HEK293 (cell line): ENCODE data around the gene KCNIP4.

Experiments used
- CTCF ChIA-PET: fragments of 350-600 bp; formaldehyde crosslinking; extraction: SDS; loops from one replicate; lab custom pipeline; 2021; ENCODE audit warnings: antibody characterized with exemption; lab: Yijun Ruan, JAX
- POLR2A ChIA-PET: fragments of 300-600 bp; formaldehyde crosslinking; extraction: SDS; loops from one replicate; lab custom pipeline; 2020; ENCODE audit warnings: antibody characterized with exemption, inconsistent platforms; lab: Yijun Ruan, JAX
- H3K27ac ChIP-seq: fragments of 200-500 bp; sonication (Bioruptor generic); 2 replicates; pipeline ENCODE4 v1.5.1; 2014; ENCODE audit warnings: low read depth, low read length, control low read depth, inconsistent platforms; ENCODE audit errors: extremely low read depth
- H3K36me3 ChIP-seq, 2 experiments: fragments of 200-500 bp in 1 of 2; sonication (Bioruptor generic) in 1 of 2; 1 replicate in 1 of 2; 2 replicates in 1 of 2; pipeline ENCODE4 v1.5.1; 2014 to 2017; ENCODE audit warnings: inconsistent platforms in 2 of 2, low read length in 2 of 2; ENCODE audit not compliant: control insufficient read depth in 2 of 2, insufficient read depth in 1 of 2
- H3K4me1 ChIP-seq: fragments of 200-500 bp; sonication (Bioruptor generic); 2 replicates; pipeline ENCODE4 v1.5.1; 2014; ENCODE audit warnings: mild to moderate bottlenecking, low read length, inconsistent platforms; ENCODE audit not compliant: control insufficient read depth, insufficient read depth
- H3K4me3 ChIP-seq: 2 replicates; pipeline ENCODE4 v1.5.1; 2011; ENCODE audit warnings: low read depth, mild to moderate bottlenecking, control low read depth, low read length, moderate library complexity
- H3K9me3 ChIP-seq: fragments of 200-500 bp; sonication (Bioruptor generic); 2 replicates; pipeline ENCODE4 v1.5.1; 2014; ENCODE audit warnings: low read depth, low read length, inconsistent platforms; ENCODE audit not compliant: control insufficient read depth, insufficient read depth
- GLI4 ChIP-seq: fragments of 450-650 bp; formaldehyde crosslinking; IDR thresholded peaks from 2 replicates; pipeline ENCODE4 v1.5.1; 2016; ENCODE audit warnings: missing biosample characterization, missing genetic modification characterization
- GLIS1 ChIP-seq: fragments of 450-650 bp; formaldehyde crosslinking; IDR thresholded peaks from 2 replicates; pipeline ENCODE4 v1.5.1; 2016; ENCODE audit warnings: missing biosample characterization, missing genetic modification characterization
- KLF1 ChIP-seq: fragments of 450-650 bp; formaldehyde crosslinking; IDR thresholded peaks from 2 replicates; pipeline ENCODE4 v1.5.1; 2016; ENCODE audit warnings: missing biosample characterization, missing genetic modification characterization
- KLF10 ChIP-seq: fragments of 450-650 bp; IDR thresholded peaks from 2 replicates; pipeline ENCODE4 v1.5.1; 2018; ENCODE audit warnings: missing biosample characterization, mild to moderate bottlenecking, missing genetic modification characterization
- SETDB1 ChIP-seq: IDR thresholded peaks from one replicate; pipeline ENCODE4 v1.6.1; 2017; ENCODE audit warnings: mild to moderate bottlenecking, low read length, moderate library complexity, mixed read lengths; ENCODE audit not compliant: insufficient read length
- ZFP37 ChIP-seq: fragments of 450-650 bp; formaldehyde crosslinking; IDR thresholded peaks from 2 replicates; pipeline ENCODE4 v1.5.1; 2016; ENCODE audit warnings: missing biosample characterization, missing genetic modification characterization
- ZNF112 ChIP-seq: fragments of 450-650 bp; formaldehyde crosslinking; IDR thresholded peaks from 2 replicates; pipeline ENCODE4 v1.5.0; 2017; ENCODE audit warnings: missing biosample characterization, missing genetic modification characterization
- ZNF121 ChIP-seq: fragments of 450-650 bp; formaldehyde crosslinking; IDR thresholded peaks from 2 replicates; pipeline ENCODE4 v1.5.1; 2016; ENCODE audit warnings: missing biosample characterization, missing genetic modification characterization
- ZNF157 ChIP-seq: fragments of 450-650 bp; formaldehyde crosslinking; IDR thresholded peaks from 2 replicates; pipeline ENCODE4 v1.5.1; 2016; ENCODE audit warnings: missing biosample characterization, missing genetic modification characterization
- ZNF18 ChIP-seq: fragments of 450-650 bp; formaldehyde crosslinking; IDR thresholded peaks from 2 replicates; pipeline ENCODE4 v1.5.1; 2016; ENCODE audit warnings: missing biosample characterization, missing genetic modification characterization
- ZNF223 ChIP-seq: fragments of 450-650 bp; formaldehyde crosslinking; IDR thresholded peaks from 2 replicates; pipeline ENCODE4 v1.5.1; 2016; ENCODE audit warnings: missing biosample characterization, missing genetic modification characterization
- ZNF274 ChIP-seq, 2 experiments: fragments of 200-500 bp in 1 of 2; fragments of 450-650 bp in 1 of 2; sonication (Bioruptor generic) in 1 of 2; formaldehyde crosslinking in 1 of 2; IDR thresholded peaks; 2 replicates each; pipeline versions ENCODE4 v1.5.1 to v1.6.1; 2014 to 2016; ENCODE audit warnings: borderline replicate concordance in 1 of 2, inconsistent platforms in 1 of 2, low read length in 1 of 2, missing biosample characterization in 1 of 2, missing genetic modification characterization in 1 of 2
- ZNF302 ChIP-seq: fragments of 450-650 bp; formaldehyde crosslinking; IDR thresholded peaks from 2 replicates; pipeline ENCODE4 v1.5.1; 2016; ENCODE audit warnings: missing biosample characterization, missing genetic modification characterization, low read depth
- ZNF335 ChIP-seq: fragments of 450-650 bp; formaldehyde crosslinking; conservative IDR thresholded peaks from 2 replicates; pipeline ENCODE4 v1.5.1; 2016; ENCODE audit warnings: missing biosample characterization, missing genetic modification characterization
- ZNF341 ChIP-seq: fragments of 450-650 bp; formaldehyde crosslinking; IDR thresholded peaks from 2 replicates; pipeline ENCODE4; 2016; ENCODE audit warnings: low read depth, missing biosample characterization, missing genetic modification characterization
- ZNF391 ChIP-seq: fragments of 450-650 bp; formaldehyde crosslinking; IDR thresholded peaks from 2 replicates; pipeline ENCODE4 v1.5.1; 2016; ENCODE audit warnings: low read depth, missing biosample characterization, missing genetic modification characterization, borderline replicate concordance
- ZNF394 ChIP-seq: fragments of 450-650 bp; formaldehyde crosslinking; IDR thresholded peaks from 2 replicates; pipeline ENCODE4 v1.5.1; 2016; ENCODE audit warnings: missing biosample characterization, missing genetic modification characterization, mild to moderate bottlenecking, moderate library complexity, borderline replicate concordance
- ZNF48 ChIP-seq: fragments of 450-650 bp; formaldehyde crosslinking; IDR thresholded peaks from 2 replicates; pipeline ENCODE4 v1.5.1; 2016; ENCODE audit warnings: missing biosample characterization, missing genetic modification characterization
- ZNF518A ChIP-seq: fragments of 450-650 bp; formaldehyde crosslinking; conservative IDR thresholded peaks from 2 replicates; pipeline ENCODE4 v1.5.1; 2016; ENCODE audit warnings: low read depth, missing biosample characterization, missing genetic modification characterization
- ZNF529 ChIP-seq: fragments of 450-650 bp; formaldehyde crosslinking; IDR thresholded peaks from 2 replicates; pipeline ENCODE4 v1.5.1; 2017; ENCODE audit warnings: missing genetic modification characterization, missing biosample characterization; ENCODE audit not compliant: insufficient replicate concordance
- ZNF544 ChIP-seq: fragments of 450-650 bp; formaldehyde crosslinking; IDR thresholded peaks from 2 replicates; pipeline ENCODE4 v1.5.0; 2017; ENCODE audit warnings: missing biosample characterization, missing genetic modification characterization
- ZNF555 ChIP-seq: fragments of 450-650 bp; formaldehyde crosslinking; conservative IDR thresholded peaks from 2 replicates; pipeline ENCODE4 v1.5.1; 2017; ENCODE audit warnings: missing biosample characterization, mild to moderate bottlenecking, missing genetic modification characterization, inconsistent platforms
- ZNF701 ChIP-seq: fragments of 450-650 bp; formaldehyde crosslinking; IDR thresholded peaks from 2 replicates; pipeline ENCODE4 v1.5.1; 2016; ENCODE audit warnings: missing biosample characterization, missing genetic modification characterization
- ZSCAN23 ChIP-seq: fragments of 450-650 bp; formaldehyde crosslinking; IDR thresholded peaks from 2 replicates; pipeline ENCODE4 v1.5.1; 2016; ENCODE audit warnings: missing biosample characterization, missing genetic modification characterization
- ZSCAN30 ChIP-seq: fragments of 450-650 bp; IDR thresholded peaks from 2 replicates; pipeline ENCODE4 v1.5.1; 2018; ENCODE audit warnings: missing biosample characterization, mild to moderate bottlenecking, missing genetic modification characterization, moderate library complexity
- TF ChIP-seq, protein P1 (sequence below): fragments of 450-650 bp; formaldehyde crosslinking; IDR thresholded peaks from 2 replicates; pipeline ENCODE4 v1.5.1; 2016; ENCODE audit warnings: missing biosample characterization, missing genetic modification characterization
- TF ChIP-seq, protein P2 (sequence below): fragments of 450-650 bp; formaldehyde crosslinking; conservative IDR thresholded peaks from 2 replicates; pipeline ENCODE4 v1.5.1; 2016; ENCODE audit warnings: low read depth, missing biosample characterization, missing genetic modification characterization

Gene KCNIP4

DNA sequence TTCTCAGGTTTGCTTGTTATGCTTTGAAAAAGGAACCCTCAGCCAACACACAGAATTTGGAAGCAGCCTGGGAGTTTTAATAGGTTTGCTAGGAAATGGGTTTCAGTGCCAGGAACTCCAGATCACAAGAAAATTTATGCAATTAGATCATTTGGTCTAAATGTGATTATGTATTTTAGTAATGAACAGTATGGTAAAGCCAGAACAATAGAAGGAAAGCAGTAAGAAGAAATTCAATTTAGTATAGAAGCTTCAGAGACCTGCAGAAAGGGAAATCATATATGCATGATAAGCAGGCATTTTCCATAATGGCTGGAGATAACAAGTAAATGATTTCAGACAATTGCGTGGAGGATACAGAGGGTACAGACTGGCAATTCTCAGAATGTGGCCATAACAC is 184.7 kb downstream of the KCNIP4 start (continued):
- TF ChIP-seq GLIS1, result no peak
- TF ChIP-seq ZSCAN30, result no peak
- no peak for TF ChIP-seq ZSCAN23 (tag by site-specific recombination)
- TF ChIP-seq SETDB1, result no peak
- TF ChIP-seq KLF1 (tag by site-specific recombination), result no peak
- no peak for TF ChIP-seq ZNF391 (tag by site-specific recombination)
- no peak for TF ChIP-seq ZNF529 (tag by site-specific recombination)
- TF ChIP-seq ZNF157 (tag by site-specific recombination), result no peak
- TF ChIP-seq ZNF274 (IDR thresholded peaks at IDR 0.05; ENCODE audit: low read length), result no peak
- no peak for TF ChIP-seq ZNF274 (tag by site-specific recombination; IDR thresholded peaks at IDR 0.05; ENCODE audit: borderline replicate concordance)
- TF ChIP-seq ZNF394 (tag by site-specific recombination), result no peak
- TF ChIP-seq, protein P1, sequence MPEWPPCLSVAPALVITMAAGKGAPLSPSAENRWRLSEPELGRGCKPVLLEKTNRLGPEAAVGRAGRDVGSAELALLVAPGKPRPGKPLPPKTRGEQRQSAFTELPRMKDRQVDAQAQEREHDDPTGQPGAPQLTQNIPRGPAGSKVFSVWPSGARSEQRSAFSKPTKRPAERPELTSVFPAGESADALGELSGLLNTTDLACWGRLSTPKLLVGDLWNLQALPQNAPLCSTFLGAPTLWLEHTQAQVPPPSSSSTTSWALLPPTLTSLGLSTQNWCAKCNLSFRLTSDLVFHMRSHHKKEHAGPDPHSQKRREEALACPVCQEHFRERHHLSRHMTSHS, result no peak

DNA sequence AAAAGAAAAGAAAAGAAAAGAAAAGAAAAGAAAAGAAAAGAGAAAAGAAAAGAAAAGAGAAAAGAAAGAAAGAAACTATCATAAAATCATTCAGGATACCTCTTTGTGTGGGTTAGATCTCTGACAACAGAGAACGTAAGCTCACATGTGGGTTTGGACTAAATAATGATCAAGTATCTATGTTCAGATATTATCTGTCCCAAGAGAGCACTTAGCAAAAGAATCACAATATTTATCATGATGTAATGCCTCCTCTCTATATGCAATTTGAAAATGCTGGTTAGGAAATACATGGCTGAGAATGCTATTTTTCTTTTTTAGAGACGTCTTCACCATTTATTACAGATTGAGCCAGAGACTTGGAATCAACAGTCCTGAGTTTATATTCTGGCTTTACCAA is 191.3 kb downstream of the KCNIP4 start:
- Histone ChIP-seq H3K4me1 (no peaks in the 10 kb centered on the region), H3K27ac (no peak overlapping the region), H3K36me3 (no peaks in the 10 kb centered on the region), H3K4me3 (no peak overlapping the region), H3K9me3 (no peaks in the 10 kb centered on the region)
- ChIA-PET POLR2A (no interaction called here), CTCF (interaction anchor here (1.3 kb wide), 1 partner anchor 11 kb away, joined by 3 read pairs; no protein-coding TSS in a partner anchor)
- TF ChIP-seq ZNF335 (tag by site-specific recombination) (no peak), ZNF121 (no peak), ZNF112 (tag by site-specific recombination) (no peak), ZNF701 (tag by site-specific recombination) (no peak), ZNF341 (tag by site-specific recombination) (no peak), ZNF555 (tag by site-specific recombination) (no peak), ZNF518A (tag by site-specific recombination) (no peak), ZNF544 (tag by site-specific recombination) (no peak), GLI4 (no peak), ZNF394 (tag by site-specific recombination) (no peak), KLF10 (tag by site-specific recombination) (no peak), ZNF48 (no peak), ZFP37 (no peak), ZNF223 (tag by site-specific recombination) (no peak), ZNF302 (tag by site-specific recombination) (no peak), ZNF18 (no peak)
- TF ChIP-seq, protein P2, sequence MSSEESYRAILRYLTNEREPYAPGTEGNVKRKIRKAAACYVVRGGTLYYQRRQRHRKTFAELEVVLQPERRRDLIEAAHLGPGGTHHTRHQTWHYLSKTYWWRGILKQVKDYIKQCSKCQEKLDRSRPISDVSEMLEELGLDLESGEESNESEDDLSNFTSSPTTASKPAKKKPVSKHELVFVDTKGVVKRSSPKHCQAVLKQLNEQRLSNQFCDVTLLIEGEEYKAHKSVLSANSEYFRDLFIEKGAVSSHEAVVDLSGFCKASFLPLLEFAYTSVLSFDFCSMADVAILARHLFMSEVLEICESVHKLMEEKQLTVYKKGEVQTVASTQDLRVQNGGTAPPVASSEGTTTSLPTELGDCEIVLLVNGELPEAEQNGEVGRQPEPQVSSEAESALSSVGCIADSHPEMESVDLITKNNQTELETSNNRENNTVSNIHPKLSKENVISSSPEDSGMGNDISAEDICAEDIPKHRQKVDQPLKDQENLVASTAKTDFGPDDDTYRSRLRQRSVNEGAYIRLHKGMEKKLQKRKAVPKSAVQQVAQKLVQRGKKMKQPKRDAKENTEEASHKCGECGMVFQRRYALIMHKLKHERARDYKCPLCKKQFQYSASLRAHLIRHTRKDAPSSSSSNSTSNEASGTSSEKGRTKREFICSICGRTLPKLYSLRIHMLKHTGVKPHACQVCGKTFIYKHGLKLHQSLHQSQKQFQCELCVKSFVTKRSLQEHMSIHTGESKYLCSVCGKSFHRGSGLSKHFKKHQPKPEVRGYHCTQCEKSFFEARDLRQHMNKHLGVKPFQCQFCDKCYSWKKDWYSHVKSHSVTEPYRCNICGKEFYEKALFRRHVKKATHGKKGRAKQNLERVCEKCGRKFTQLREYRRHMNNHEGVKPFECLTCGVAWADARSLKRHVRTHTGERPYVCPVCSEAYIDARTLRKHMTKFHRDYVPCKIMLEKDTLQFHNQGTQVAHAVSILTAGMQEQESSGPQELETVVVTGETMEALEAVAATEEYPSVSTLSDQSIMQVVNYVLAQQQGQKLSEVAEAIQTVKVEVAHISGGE (tag by site-specific recombination), result no peak
